HG03442 (cell line): ENCODE results near the gene SSBP4.
A peak's percentile ranks its signal among the peaks of the same experiment; 100 is the strongest.

Experiments used
- ATAC-seq: cut with Tn5 transposase; IDR thresholded peaks from one replicate; pipeline ENCODE4 v1.9.1; 2021; ENCODE audit warnings: mild to moderate bottlenecking, moderate library complexity; ENCODE audit not compliant: unreplicated experiment

The SSBP4 gene

DNA sequence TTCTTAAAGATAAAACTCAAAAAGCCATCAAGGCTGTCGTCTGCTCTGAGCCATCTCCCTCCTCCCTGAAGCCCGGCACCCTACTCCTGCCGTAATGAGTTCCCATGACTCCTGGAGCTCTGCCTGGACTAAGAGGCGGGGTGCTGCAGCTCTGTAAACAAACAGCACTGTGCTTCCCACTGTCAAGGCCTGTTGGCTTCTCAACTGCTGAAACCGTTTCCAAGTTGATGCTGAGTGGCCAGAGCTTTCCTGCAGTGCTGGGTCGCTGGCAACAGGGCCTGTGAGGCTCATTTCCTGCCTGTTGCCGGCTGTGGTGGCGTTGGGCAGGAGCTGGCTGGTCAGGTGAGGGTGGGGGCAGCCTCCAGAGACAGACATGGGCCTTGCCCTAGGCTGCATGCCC, 45.4 kb downstream of the SSBP4 start:
- no peak for ATAC-seq

GRCh38 chr19:18465214-18465963, 46.2 kb downstream of the SSBP4 start:
- ATAC-seq, result no peak

- no peak for ATAC-seq
These were observed 46.8 kb downstream of the SSBP4 start for GRCh38 chr19:18465964-18466339.

DNA sequence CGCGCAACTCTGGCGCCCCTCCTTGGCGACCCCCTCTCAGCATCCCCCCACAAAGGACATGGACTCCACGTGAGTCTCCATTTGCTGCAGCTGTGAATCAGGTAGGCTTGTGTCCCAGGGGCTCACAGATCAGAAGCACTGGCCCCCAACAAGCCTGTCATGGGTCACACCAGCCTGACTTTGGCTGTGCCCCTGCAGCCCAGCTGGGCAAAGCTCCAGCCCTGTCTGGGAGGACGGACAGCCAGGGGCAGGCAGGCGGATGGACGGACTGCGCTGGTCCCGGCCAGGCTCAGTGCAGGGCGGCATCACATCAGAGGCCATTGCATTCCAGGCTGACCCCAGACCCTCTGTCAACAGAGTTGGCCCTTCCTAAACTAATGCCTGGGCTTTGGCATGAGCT, 47.2 kb downstream of the SSBP4 start:
- ATAC-seq, result no peak

- ATAC-seq, result no peak
These were observed 48.8 kb downstream of the SSBP4 start for GRCh38 chr19:18467978-18468377.

- no peak for ATAC-seq
These were observed 49.3 kb downstream of the SSBP4 start for GRCh38 chr19:18468517-18468916.

- no peak for ATAC-seq
These were observed 50.1 kb downstream of the SSBP4 start for GRCh38 chr19:18469069-18469846.

GRCh38 chr19:18470787-18471186, 51.6 kb downstream of the SSBP4 start:
- no peak for ATAC-seq

- no peak for ATAC-seq
These were observed 54.0 kb downstream of the SSBP4 start for GRCh38 chr19:18473003-18473705.

- ATAC-seq, result no peak
These were observed 54.5 kb downstream of the SSBP4 start for GRCh38 chr19:18473706-18474087.

DNA sequence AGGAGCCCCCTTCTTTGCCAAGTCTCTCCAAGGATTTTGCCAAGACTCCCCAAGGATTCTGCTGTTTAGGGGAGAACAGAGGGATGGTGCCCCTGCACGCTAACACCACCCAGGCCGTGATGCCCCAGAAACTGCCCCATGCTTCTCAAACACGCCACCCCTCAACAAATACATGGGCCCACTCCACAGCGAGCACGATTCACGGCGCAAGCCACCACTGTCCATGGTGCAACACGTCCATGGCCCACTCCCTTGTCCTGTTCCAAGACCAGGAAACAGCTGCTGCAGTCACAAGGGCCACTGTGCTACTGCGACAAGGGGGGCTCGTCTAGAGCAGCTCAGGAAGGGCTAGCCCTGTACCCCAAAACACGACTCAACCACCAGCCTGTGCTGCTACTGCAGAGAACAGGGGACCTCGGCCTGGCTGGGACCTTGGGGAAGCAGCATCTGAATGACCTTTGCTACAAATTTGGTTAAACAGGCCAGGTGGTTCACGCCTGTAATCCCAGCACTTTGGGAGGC, 55.2 kb downstream of the SSBP4 start:
- ATAC-seq, result no peak

- ATAC-seq, result no peak
These were observed 55.8 kb downstream of the SSBP4 start for GRCh38 chr19:18475004-18475453.

GRCh38 chr19:18475762-18476331, 56.6 kb downstream of the SSBP4 start:
- no peak for ATAC-seq

GRCh38 chr19:18476507-18477041, 57.4 kb downstream of the SSBP4 start:
- ATAC-seq, result no peak

DNA sequence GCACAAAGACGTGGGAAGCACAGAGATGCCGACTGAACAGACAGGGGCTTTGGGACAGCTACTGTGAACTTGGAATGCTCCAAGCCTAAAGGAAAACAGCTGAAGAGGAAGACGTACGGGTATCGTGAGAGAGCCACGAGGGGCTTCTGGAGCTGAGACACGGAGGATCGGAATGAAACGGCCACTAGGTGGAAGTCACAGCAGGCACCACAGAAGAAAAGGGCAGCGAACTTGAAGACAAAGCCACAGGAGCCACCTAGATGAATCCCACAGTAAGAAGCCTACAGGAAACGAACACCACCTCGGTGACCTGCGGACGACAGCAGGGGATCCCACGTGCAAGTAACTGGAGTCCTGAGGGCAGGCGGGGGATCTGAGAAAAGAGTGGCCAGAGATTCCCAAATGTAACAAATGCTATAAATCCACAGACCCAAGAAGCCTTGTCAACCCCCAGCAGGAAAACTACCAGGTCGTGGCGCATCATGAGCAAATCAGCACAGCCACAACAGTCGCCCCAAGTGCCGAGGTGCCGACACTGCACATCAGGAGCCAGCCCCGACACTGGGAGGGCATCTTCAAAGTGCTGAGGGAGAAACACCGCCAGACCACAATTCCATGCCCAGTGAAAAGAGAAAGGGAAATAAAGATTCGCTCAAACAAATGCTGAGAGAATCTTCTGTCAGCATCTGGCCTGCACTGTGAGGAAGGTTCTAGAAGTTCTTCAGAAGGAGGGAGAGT, 58.0 kb downstream of the SSBP4 start:
- no peak for ATAC-seq

DNA sequence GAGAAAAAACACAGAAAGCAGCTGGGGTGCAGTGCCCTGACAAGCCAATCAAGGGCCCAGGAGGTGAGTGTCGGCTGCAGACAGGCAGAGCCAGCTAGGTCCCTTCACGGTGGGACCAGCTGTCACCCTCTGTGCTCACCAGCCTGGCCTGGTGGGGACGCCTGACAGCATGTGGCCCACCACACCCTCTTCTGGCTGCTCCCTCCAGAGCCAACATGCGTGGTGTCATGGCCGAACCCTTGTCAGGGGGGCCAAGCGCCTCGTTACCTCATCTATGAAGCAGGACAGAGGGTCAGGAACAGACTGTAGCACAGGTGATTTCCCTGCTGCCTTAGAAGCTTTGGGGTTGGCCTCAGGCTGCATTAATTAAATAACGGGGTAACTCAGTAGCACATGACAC, 58.8 kb downstream of the SSBP4 start:
- ATAC-seq, result no peak

DNA sequence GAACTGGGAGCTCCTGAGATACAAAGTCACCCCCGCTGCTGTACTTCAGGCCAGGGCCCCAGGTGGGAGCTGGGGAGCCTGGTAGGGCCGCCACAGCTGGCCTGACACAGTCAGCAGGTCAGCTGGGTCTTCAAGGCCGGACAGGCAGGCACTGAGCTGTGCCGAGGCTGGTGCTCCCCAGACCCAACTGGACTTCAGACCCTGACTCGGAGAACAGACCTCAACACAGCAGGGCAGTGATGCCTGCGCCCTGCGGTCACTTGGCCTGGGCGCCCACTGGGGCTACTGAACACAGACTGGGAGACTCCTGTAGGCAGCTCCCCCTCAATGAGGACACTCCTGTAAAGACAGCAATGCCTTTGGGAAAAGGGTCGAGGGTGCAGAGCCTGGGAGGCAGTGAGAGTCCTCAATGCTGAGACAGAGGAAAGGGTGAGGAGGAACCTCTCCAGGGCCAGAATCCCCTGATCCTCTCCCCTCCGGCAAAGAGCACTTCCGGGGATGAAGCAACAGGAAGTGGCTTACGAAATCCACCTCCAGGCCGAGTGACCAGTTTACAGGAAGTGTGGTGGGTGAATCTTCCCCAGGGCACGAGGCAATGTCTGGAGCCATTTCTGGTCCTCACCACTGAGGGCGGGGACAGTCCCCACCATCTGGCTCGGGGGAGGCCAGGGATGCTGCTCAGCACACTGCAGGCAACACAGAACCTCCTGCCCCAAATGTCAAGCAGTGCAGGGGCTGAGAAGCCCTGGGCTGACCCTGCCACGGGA, 59.5 kb downstream of the SSBP4 start:
- peak; percentile 72 for ATAC-seq

DNA sequence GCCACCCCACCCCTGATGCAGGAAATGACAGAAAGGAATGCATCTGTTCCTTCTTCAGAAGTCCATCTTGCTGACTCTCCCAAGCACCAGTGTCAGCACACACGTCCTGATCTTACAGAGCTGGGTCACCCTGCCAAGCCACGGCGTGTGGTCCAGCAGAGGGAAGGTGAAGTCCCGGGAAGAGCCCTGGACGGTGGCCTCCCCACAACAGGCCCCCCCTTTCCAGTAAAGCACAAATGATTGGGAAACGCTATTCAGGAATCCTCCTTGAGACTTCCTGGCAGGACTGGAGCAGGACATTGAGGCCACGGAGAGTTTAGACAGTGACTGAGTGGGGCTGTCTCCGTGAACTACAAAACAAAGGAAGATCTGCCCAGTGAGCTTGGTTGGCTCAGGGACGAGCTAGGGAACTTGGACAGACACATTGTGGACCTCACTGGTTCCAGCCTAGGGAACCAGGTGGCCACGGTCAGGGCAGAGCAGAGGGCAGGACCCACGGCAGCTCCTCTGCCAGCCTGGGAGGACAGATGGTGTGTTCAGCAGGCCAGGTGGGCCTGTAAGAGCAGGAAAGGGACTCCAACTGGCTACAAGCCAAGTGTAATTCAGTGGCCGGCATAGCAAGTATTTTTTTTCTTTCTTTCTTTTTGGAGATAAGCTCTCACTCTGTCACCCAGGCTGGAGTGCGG, 61.0 kb downstream of the SSBP4 start:
- ATAC-seq, result no peak
